ENCODE measurements around the gene PID1. TPM values are rescaled to one million over a fixed set of nuclear protein-coding genes. Genes with fewer than 3 reads are reported as not detected.

Gene PID1
- total RNA-seq, 4 donors from 2014 or later, result 15.0 to 64.4 (median 32.5) TPM

DNA sequence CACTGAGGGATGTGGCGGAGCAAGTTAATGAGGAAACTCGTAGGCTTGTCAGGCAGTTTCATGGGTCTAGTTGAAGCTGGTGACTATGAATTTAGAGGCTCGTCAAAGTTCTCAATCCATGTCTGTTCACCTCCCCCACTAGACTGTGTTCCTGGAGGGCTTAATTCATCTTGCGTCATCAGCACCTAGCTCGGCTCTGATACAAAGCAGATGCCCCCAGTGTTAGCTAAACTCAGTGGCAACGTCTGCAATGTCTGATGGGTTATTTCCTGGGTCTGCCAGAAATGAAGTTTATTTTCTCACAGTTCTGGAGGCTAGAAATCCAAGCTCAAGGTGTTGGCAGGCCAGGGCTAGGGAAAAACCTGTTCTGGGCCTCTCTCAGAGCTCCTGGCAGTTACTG is 140.6 kb downstream of the PID1 start:
- H3K27me3 ChIP-seq, result no peaks in the 10 kb centered on the region
- H3K4me1 ChIP-seq, result peaks cover 0 to 9% (median 0%) of the 10 kb centered on the region in 4 donors
- H3K27ac ChIP-seq, result peak overlapping the region in 2 of 4 donors; percentile 74 to 76
- H3K4me3 ChIP-seq, result no peak overlapping the region
- DNase-seq, result no peak
- TF ChIP-seq, protein P1, sequence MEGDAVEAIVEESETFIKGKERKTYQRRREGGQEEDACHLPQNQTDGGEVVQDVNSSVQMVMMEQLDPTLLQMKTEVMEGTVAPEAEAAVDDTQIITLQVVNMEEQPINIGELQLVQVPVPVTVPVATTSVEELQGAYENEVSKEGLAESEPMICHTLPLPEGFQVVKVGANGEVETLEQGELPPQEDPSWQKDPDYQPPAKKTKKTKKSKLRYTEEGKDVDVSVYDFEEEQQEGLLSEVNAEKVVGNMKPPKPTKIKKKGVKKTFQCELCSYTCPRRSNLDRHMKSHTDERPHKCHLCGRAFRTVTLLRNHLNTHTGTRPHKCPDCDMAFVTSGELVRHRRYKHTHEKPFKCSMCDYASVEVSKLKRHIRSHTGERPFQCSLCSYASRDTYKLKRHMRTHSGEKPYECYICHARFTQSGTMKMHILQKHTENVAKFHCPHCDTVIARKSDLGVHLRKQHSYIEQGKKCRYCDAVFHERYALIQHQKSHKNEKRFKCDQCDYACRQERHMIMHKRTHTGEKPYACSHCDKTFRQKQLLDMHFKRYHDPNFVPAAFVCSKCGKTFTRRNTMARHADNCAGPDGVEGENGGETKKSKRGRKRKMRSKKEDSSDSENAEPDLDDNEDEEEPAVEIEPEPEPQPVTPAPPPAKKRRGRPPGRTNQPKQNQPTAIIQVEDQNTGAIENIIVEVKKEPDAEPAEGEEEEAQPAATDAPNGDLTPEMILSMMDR (IDR thresholded peaks at IDR 0.05), result no peak
- TF ChIP-seq POLR2A (IDR thresholded peaks at IDR 0.05), result no peak
- no peaks in the 10 kb centered on the region for H3K36me3 ChIP-seq
- no peaks in the 10 kb centered on the region for H3K9me3 ChIP-seq

DNA sequence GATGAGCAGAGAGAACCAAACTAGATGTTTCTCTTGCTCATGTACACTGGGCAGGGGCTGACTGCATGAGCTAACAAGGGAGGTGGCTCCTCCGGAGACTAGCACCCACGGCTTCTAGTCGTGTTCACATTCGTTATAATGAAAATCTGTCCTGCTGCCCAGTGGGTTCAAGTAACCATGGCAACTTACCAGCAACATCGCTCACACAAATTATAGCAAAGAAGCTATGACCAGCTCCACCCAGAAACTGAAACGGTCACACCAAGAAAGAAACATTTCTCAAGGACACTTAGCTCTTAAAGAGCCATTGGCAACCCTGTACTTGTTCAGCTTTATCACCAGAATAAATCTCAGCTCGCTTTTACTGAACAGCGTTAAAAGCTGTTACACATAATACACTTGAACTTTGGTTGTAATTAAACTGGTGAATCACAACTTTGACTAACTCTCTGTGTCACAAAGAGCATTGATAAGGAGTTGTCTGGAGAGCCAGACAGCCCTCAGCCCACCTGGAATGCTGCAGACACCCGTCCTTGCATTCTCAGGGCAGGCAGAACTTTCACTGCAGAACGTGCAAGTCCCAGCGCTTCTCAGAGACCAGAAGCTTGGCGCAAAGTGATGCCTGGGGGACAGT is 141.2 kb downstream of the PID1 start:
- DNase-seq, result peak in 2 of 3 donors; percentile 69 to 70
- peak overlapping the region in 3 of 4 donors; percentile 27 to 74 (median 70) for H3K27ac ChIP-seq
- H3K9me3 ChIP-seq, result no peaks in the 10 kb centered on the region
- H3K4me1 ChIP-seq, result peaks cover 0 to 9% (median 0%) of the 10 kb centered on the region in 4 donors
- H3K4me3 ChIP-seq, result peak overlapping the region in 1 of 4 donors; percentile 20
- no peaks in the 10 kb centered on the region for H3K36me3 ChIP-seq
- no peak for TF ChIP-seq POLR2A (IDR thresholded peaks at IDR 0.05)
- TF ChIP-seq, protein P1 (IDR thresholded peaks at IDR 0.05), result peak in 1 of 6 experiments; percentile 1
- H3K27me3 ChIP-seq, result no peaks in the 10 kb centered on the region

DNA sequence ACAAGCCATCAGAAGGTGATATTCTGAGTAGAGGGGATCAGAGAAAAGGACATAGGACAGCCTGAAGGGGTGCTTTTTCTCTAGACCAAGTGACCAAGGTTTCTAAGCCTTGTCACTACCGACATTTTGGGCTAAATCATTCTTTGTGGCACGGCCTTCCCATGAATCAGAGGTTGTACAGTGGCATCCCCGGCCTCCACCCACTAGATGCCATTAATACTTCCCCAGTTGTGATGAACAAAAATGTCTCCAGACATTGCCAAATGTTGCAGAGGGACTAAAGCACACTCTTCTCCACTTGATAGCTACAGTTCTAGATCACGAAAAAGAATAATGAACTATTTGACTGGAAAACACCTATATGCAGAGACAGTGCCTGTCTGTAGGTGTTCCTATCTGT is 143.6 kb downstream of the PID1 start:
- Histone ChIP-seq H3K9me3 (no peaks in the 10 kb centered on the region), H3K27ac (no peak overlapping the region), H3K27me3 (no peaks in the 10 kb centered on the region), H3K36me3 (no peaks in the 10 kb centered on the region), H3K4me1 (peaks cover 0 to 9% (median 0%) of the 10 kb centered on the region in 4 donors), H3K4me3 (no peak overlapping the region)
- TF ChIP-seq, protein P1 (IDR thresholded peaks at IDR 0.05), result no peak
- TF ChIP-seq POLR2A (IDR thresholded peaks at IDR 0.05), result no peak
- DNase-seq, result no peak

DNA sequence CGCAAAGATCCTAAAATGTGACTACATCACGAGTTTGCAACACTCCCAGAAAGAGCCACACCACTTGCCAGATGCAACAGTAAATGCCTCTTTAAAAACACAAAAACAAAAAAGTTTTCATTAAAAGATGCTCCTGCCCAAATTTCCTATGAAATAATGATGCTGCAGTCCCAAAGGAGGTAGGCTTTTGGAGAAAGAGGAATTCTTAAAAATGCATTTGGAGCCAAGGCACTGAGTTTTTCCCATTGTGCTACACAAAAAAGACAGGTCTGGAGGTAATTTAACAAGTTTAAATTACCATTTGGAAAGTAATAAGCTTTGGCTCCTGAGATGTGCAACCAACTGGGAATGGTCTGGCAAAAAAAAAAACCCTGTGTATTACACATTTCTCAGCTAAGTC is 145.0 kb downstream of the PID1 start:
- no peak overlapping the region for H3K27ac ChIP-seq
- H3K27me3 ChIP-seq, result no peaks in the 10 kb centered on the region
- H3K4me1 ChIP-seq, result peaks cover 0 to 9% (median 0%) of the 10 kb centered on the region in 4 donors
- TF ChIP-seq, protein P1 (IDR thresholded peaks at IDR 0.05), result no peak
- no peak for TF ChIP-seq POLR2A (IDR thresholded peaks at IDR 0.05)
- no peaks in the 10 kb centered on the region for H3K36me3 ChIP-seq
- H3K9me3 ChIP-seq, result no peaks in the 10 kb centered on the region
- no peak for DNase-seq
- H3K4me3 ChIP-seq, result no peak overlapping the region

DNA sequence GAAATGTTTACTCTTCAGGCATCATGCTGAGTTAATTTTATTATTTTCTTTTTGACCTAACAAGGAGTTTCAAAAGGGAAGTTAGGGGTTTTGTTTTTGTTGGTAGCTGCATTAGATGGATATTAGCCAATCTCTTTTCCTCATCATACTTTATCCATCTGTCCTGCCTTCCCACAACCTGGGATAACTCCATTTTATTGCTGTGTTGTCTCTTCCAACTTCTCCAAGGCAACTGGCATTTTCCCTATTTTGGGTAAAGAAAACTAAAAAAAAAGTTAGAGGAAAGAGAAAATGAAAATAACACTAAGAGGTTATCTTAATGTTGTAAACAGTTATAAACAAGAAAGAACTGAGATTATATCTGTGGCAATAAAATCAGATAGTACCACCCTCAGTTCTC is 147.0 kb downstream of the PID1 start:
- Histone ChIP-seq H3K27ac (no peak overlapping the region), H3K4me1 (no peaks in the 10 kb centered on the region), H3K36me3 (no peaks in the 10 kb centered on the region), H3K9me3 (no peaks in the 10 kb centered on the region), H3K27me3 (no peaks in the 10 kb centered on the region), H3K4me3 (no peak overlapping the region)
- DNase-seq, result no peak
- TF ChIP-seq, protein P1 (IDR thresholded peaks at IDR 0.05), result no peak
- TF ChIP-seq POLR2A (IDR thresholded peaks at IDR 0.05), result no peak
